BLaER1 (cell line): ENCODE data around the gene G6PC3.
A peak's percentile ranks its signal among the peaks of the same experiment; 100 is the strongest.
"Not testable (repeated sequence)": the region's sequence is repeated elsewhere in the genome, so short reads cannot be mapped to it uniquely, and the experiment has no call there.

Experiments
- H3K27ac ChIP-seq: shearing (Covaris generic); formaldehyde crosslinking; 2 replicates; pipeline ENCODE4 v1.8.1; 2022
- H3K27me3 ChIP-seq: shearing (Covaris generic); formaldehyde crosslinking; 2 replicates; pipeline ENCODE4 v1.8.1; 2022
- H3K36me3 ChIP-seq: shearing (Covaris generic); formaldehyde crosslinking; 2 replicates; pipeline ENCODE4 v1.8.1; 2022
- H3K4me1 ChIP-seq: shearing (Covaris generic); formaldehyde crosslinking; 2 replicates; pipeline ENCODE4 v1.8.1; 2022
- H3K4me2 ChIP-seq: shearing (Covaris generic); formaldehyde crosslinking; 2 replicates; pipeline ENCODE4 v1.8.1; 2022
- H3K4me3 ChIP-seq: shearing (Covaris generic); formaldehyde crosslinking; 2 replicates; pipeline ENCODE4 v1.8.1; 2022
- H3K9ac ChIP-seq: shearing (Covaris generic); formaldehyde crosslinking; 2 replicates; pipeline ENCODE4 v1.8.1; 2022
- H3K9me3 ChIP-seq: shearing (Covaris generic); formaldehyde crosslinking; 2 replicates; pipeline ENCODE4 v1.8.1; 2022
- H4K20me1 ChIP-seq: shearing (Covaris generic); formaldehyde crosslinking; 2 replicates; pipeline ENCODE4 v1.8.1; 2022
- Cebpa-rat ChIP-seq: shearing (Covaris generic); IDR thresholded peaks from 2 replicates; pipeline ENCODE4 v1.8.1; 2022

The G6PC3 gene

DNA sequence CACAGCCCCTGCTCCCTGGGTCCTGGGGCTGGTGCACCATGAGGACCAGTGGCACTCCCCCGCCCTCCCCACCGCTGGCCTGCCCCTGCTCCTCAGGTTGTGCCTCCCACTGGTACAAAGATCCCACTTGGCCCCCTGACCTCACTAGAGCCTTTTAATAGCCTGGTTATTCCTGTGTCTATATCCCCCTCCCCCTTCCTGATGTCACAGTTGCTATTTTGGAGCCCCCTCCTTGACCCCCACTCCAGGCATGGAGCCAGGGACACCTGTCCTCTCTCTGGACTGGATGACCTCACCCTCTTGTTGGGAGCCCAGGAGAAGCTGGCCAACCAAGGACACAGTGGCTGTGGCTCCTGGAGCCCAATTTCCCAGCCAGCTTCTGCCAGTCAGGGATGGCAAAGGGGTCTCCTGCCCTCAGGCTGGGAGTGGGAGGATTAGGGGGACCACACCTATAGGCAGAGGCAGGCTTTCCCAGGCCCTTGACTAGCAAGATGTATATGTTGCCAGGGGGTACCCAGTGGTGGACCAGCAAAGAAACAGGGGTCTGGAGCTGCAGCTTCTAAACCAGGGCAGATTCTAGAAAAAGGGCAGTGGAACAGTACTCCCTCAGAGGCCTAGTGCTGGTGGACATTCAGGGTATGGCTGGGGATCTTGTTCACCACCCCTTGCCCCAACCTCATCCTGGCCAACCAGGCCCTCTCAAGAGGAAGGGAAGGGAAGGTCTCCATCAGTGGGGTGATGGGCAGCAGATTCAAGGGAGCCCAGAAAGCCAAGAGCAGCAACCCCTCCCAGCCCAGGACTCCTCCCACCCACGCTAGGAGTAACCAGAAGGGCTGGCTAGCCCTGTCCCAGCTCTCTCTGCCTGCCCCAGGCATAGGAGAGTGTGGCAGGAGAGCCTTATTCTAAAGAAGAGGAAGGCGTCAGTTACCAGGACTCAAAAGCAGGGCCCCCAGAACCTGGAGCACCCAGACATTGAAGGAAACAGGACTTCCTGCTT is 42.0 kb downstream of the G6PC3 start:
- H4K20me1 ChIP-seq = peaks cover 90% of the 10 kb centered on the region
- TF ChIP-seq Cebpa-rat = no peak
- peaks cover 97% of the 10 kb centered on the region for H3K4me1 ChIP-seq
- H3K4me3 ChIP-seq = peak overlapping the region; percentile 73; the same call in 1 of the 2 replicates
- H3K36me3 ChIP-seq = peaks cover 52% of the 10 kb centered on the region
- H3K9ac ChIP-seq = peak overlapping the region; percentile 85
- H3K27me3 ChIP-seq = no peaks in the 10 kb centered on the region
- peak overlapping the region; percentile 88 for H3K27ac ChIP-seq
- no peaks in the 10 kb centered on the region for H3K9me3 ChIP-seq
- peak overlapping the region; percentile 99 for H3K4me2 ChIP-seq

DNA sequence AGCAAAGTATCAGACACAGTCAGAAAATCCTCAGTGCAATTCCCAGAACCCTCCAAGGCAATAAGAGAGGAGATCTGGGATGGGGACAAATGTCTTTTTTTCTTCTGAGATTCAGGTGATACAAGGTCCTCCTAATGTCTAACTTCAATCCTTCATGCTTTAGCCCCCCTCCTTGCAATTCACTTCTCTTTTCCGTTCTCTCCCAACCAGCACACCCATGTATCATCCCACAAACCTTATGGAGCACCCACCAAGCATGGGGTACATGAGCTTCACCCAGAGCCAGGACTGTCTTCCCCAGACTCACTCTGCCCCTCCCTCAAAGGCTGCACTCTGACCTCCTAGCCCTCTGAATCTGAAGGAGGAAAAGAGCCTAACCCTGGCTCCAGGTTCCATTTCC is 42.8 kb downstream of the G6PC3 start:
- Histone ChIP-seq H3K4me3 (no peak overlapping the region), H3K4me2 (peak overlapping the region; percentile 99), H3K9me3 (no peaks in the 10 kb centered on the region), H4K20me1 (peaks cover 90% of the 10 kb centered on the region), H3K9ac (peak overlapping the region; percentile 85), H3K27ac (peak overlapping the region; percentile 88), H3K4me1 (peaks cover 97% of the 10 kb centered on the region), H3K36me3 (peaks cover 52% of the 10 kb centered on the region), H3K27me3 (no peaks in the 10 kb centered on the region)
- no peak for TF ChIP-seq Cebpa-rat

- Histone ChIP-seq H3K27me3 (no peaks in the 10 kb centered on the region), H3K36me3 (peaks cover 53% of the 10 kb centered on the region), H3K4me3 (no peak overlapping the region), H3K27ac (peak overlapping the region; percentile 88), H4K20me1 (peaks cover 90% of the 10 kb centered on the region), H3K4me2 (peak overlapping the region; percentile 99), H3K4me1 (peaks cover 97% of the 10 kb centered on the region), H3K9ac (peak overlapping the region; percentile 85; the same call in 1 of the 2 replicates), H3K9me3 (no peaks in the 10 kb centered on the region)
- no peak for TF ChIP-seq Cebpa-rat
Measured at GRCh38 chr17:44113868-44114840, 43.6 kb downstream of the G6PC3 start.

DNA sequence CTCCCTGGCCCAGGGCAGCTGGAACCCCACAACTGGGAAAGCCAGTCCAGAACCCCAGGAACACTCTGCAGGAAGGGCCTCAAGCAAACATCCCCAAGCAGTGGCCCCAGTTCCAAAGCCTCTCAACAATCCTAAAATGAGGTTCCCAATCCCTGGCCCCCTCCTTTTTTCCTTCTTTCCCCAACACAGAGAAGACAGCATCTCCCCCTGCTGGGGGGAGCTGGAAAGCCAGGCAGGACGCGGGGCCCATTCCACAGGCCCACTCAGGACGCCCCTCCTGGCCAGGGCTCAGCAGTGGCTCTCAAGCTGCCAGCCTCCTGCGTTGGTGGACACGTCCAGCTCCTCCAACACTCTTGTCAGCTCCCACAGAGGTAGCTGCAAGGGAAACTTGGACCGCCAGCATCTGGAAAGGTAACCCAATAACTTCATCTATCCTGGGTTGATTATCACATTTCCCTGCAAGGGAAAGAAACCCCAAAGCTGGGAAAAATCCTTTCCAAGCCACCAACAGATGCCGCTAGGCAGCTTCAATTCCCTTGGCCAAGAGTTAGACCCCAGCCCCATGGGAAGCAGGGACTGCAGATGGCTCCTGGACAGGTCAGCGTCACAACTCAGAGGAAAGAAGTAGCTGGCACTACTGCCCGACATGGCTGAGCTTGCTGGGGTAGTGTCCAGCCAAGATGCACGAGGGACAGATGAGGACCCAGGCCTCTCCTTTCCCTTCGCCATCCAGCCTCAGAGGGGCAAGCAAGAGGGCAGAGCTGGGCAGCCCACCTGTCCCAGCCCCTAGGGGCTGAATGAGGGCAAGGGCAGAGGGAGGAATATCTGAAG is 45.3 kb downstream of the G6PC3 start:
- Histone ChIP-seq H3K9ac (peak overlapping the region; percentile 85), H3K4me2 (peak overlapping the region; percentile 99), H3K4me3 (no peak overlapping the region), H3K4me1 (peaks cover 97% of the 10 kb centered on the region), H3K36me3 (peaks cover 65% of the 10 kb centered on the region), H3K27ac (peak overlapping the region; percentile 88), H4K20me1 (peaks cover 90% of the 10 kb centered on the region), H3K9me3 (no peaks in the 10 kb centered on the region), H3K27me3 (no peaks in the 10 kb centered on the region)
- TF ChIP-seq Cebpa-rat = no peak

DNA sequence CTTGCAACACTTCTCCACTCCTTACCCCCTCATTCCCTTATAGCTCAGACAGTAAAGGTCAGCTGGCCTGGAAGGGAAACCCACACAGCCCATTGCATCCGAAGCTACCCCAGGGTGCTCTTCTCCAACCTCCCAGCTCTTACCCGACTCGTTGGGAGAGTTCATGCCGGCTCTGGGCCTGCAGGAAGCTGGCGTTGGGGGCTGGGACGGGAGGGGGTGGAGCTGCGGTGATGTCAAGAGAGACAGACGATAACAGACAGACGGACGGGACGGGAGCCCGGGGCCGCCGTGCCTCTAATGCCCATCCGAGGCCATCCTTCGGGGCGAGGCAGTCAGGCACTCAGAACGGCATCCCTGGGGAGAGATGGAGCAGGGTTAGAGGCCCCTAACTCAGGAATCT is 46.8 kb downstream of the G6PC3 start:
- TF ChIP-seq Cebpa-rat = no peak
- Histone ChIP-seq H3K9ac (peak overlapping the region; percentile 85; the same call in 1 of the 2 replicates), H4K20me1 (peaks cover 100% of the 10 kb centered on the region)

DNA sequence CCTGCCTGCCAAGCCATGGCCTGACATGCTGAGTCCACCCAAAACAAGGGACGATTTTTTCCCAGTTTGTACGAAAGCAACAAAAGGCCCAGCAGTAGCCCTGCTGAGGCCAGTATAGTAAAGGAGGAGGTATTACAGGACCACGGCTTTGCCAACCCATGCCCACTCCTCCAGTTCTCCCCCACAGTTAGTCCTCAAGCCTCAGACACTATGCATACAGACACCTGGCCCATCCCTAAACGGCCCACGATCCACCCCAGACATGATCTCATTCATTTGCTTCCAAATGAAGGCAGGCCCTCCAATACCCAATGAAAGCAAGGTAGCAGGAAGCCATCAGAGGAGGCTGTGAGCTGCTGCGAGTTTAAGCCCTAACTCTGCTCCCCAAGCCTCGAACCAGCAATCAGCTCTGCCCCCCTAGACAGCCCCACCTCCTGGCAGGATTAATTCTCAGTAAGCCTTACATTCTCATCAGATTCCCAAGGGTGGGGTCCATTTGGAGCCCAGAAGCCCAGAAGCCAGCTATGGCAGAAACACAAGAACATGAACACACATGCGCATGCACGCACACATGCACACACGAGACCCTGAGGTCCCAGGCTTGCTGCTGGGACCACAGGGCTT is 48.0 kb downstream of the G6PC3 start:
- peaks cover 63% of the 10 kb centered on the region for H3K36me3 ChIP-seq
- H3K9me3 ChIP-seq = no peaks in the 10 kb centered on the region
- no peak for TF ChIP-seq Cebpa-rat
- H3K9ac ChIP-seq = 0 out of 2 replicates have a peak overlapping the region, but pooled peaks have one; percentile 40
- 0 out of 2 replicates have a peak overlapping the region, but pooled peaks have one; percentile 28 for H3K27ac ChIP-seq
- H3K4me3 ChIP-seq = no peak overlapping the region
- H4K20me1 ChIP-seq = peaks cover 95% of the 10 kb centered on the region
- H3K4me1 ChIP-seq = peaks cover 93% of the 10 kb centered on the region
- no peaks in the 10 kb centered on the region for H3K27me3 ChIP-seq
- peak overlapping the region; percentile 33 for H3K4me2 ChIP-seq

More for the DNA sequence above, 46.8 kb downstream of the G6PC3 start:
- peak overlapping the region; percentile 99 for H3K4me2 ChIP-seq
- peak overlapping the region; percentile 88; the same call in 1 of the 2 replicates for H3K27ac ChIP-seq
- H3K4me1 ChIP-seq = peaks cover 100% of the 10 kb centered on the region
- no peaks in the 10 kb centered on the region for H3K27me3 ChIP-seq
- no peaks in the 10 kb centered on the region for H3K9me3 ChIP-seq
- no peak overlapping the region for H3K4me3 ChIP-seq
- H3K36me3 ChIP-seq = peaks cover 65% of the 10 kb centered on the region

- H3K4me2 ChIP-seq = peak overlapping the region; percentile 33
- H3K9me3 ChIP-seq = no peaks in the 10 kb centered on the region
- no peaks in the 10 kb centered on the region for H3K27me3 ChIP-seq
- peaks cover 89% of the 10 kb centered on the region for H3K4me1 ChIP-seq
- H3K36me3 ChIP-seq = peaks cover 57% of the 10 kb centered on the region
- peak overlapping the region; percentile 28; the same call in 1 of the 2 replicates for H3K27ac ChIP-seq
- H4K20me1 ChIP-seq = peaks cover 90% of the 10 kb centered on the region
- H3K4me3 ChIP-seq = no peak overlapping the region
- TF ChIP-seq Cebpa-rat = no peak
- H3K9ac ChIP-seq = peak overlapping the region; percentile 40; the same call in 1 of the 2 replicates
Measured at GRCh38 chr17:44119062-44119461, 48.5 kb downstream of the G6PC3 start.

DNA sequence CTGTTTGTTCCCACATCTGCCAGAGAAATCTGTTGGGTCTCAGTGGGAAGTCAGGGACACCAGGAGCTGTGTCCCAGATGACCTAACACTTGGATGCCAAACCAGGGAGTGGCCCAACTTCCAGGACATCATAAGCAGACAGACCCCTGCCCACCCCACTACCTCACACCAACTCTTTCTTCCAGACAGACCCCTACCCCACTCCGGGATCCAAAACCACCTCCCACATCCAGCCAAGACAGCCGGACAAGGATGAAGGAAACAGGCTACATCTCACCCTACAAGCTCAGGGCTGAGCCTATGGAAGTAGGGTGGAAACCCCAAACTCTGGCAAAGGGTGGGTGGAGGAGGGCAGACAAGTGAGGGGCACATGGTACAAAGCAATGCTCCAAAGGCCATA is 49.3 kb downstream of the G6PC3 start:
- H3K36me3 ChIP-seq = peaks cover 50% of the 10 kb centered on the region
- TF ChIP-seq Cebpa-rat = no peak
- H3K4me3 ChIP-seq = no peak overlapping the region
- H3K27me3 ChIP-seq = no peaks in the 10 kb centered on the region
- peaks cover 83% of the 10 kb centered on the region for H4K20me1 ChIP-seq
- 0 out of 2 replicates have a peak overlapping the region, but pooled peaks have one; percentile 28 for H3K27ac ChIP-seq
- H3K4me2 ChIP-seq = peak overlapping the region; percentile 33
- no peaks in the 10 kb centered on the region for H3K9me3 ChIP-seq
- H3K9ac ChIP-seq = peak overlapping the region; percentile 40; the same call in 1 of the 2 replicates
- peaks cover 89% of the 10 kb centered on the region for H3K4me1 ChIP-seq

DNA sequence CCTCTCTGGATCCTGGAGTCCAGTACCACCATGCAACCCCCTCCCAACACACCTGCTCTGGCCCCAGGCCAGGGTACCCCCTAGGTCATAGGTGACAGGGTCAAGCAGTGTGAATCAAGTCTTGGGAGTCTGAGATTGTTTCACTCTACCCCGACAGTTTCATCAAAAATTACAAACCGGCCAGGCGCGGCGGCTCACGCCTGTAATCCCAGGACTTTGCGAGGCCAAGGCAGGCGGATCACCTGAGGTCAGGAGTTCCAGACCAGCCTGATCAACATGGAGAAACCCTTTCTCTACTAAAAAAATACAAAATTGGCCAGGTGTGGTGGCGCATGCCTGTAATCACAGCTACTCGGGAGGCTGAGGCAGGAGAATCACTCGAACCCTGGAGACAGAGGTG is 49.7 kb downstream of the G6PC3 start:
- peaks cover 45% of the 10 kb centered on the region for H3K36me3 ChIP-seq
- not testable (repeated sequence) for H3K4me3 ChIP-seq, H3K9ac ChIP-seq, H3K9me3 ChIP-seq, H3K27me3 ChIP-seq
- H4K20me1 ChIP-seq = peaks cover 78% of the 10 kb centered on the region
- peak overlapping the region; percentile 95 for H3K4me2 ChIP-seq
- H3K27ac ChIP-seq = 0 out of 2 replicates have a peak overlapping the region, but pooled peaks have one; percentile 3
- peaks cover 85% of the 10 kb centered on the region for H3K4me1 ChIP-seq
